HepG2 (cell line): ENCODE results near the gene ETV6. TPM values are rescaled to one million over a fixed set of nuclear protein-coding genes. Genes with fewer than 3 reads are reported as not detected.

Experiments used
- ATAC-seq: fragments of 200-7000 bp; cut with Tn5 transposase; 3 replicates; pipeline ENCODE4 v1.9.1; 2020; ENCODE audit warnings: mild to moderate bottlenecking, moderate library complexity
- BruUV-seq: library from RNA; stranded (reverse); fragments of 400-500 nt; replicated peaks from 2 replicates; lab custom pipeline; 2021; lab: Mats Ljungman, UMichigan
- CTCF ChIA-PET: fragments of 300-600 bp; formaldehyde crosslinking; extraction: SDS; loops from one replicate; lab custom pipeline; 2021; ENCODE audit warnings: low total read pairs, inconsistent platforms, low intra/inter-chr PET ratio; lab: Yijun Ruan, JAX
- POLR2A ChIA-PET: fragments of 350-600 bp; sonication (Branson Sonifier 250); formaldehyde crosslinking; loops from one replicate; lab custom pipeline; 2020; ENCODE audit warnings: antibody characterized with exemption, inconsistent platforms; lab: Yijun Ruan, JAX
- DNase-seq: peaks from one replicate; pipeline ENCODE4 v3.0.0-alpha.2; 2015; ENCODE audit warnings: low spot score
- FAIRE-seq: peaks from 3 replicates; lab custom pipeline; 2011; peaks lifted over from hg19 to GRCh38; lab: Jason Lieb, UNC
- H2AFZ ChIP-seq: one replicate; pipeline ENCODE4 v1.6.1; 2011; ENCODE audit warnings: low read length, inconsistent platforms
- H3K27ac ChIP-seq: fragments of 300-600 bp; 3 replicates; pipeline ENCODE4 v1.8.0; 2011; ENCODE audit warnings: mixed run types, mild to moderate bottlenecking, mixed read lengths, low read length, inconsistent platforms; ENCODE audit not compliant: insufficient read depth; ENCODE audit errors: extremely low read length
- H3K27me3 ChIP-seq, 2 experiments: fragments of 200-600 bp in 1 of 2; 2 replicates in 1 of 2; 3 replicates in 1 of 2; pipeline versions ENCODE4 v1.6.0 to v1.8.0; 2011; ENCODE audit warnings: low read length in 2 of 2, mild to moderate bottlenecking in 2 of 2, moderate library complexity in 2 of 2, inconsistent platforms in 1 of 2; ENCODE audit not compliant: insufficient read depth in 2 of 2, control insufficient read depth in 1 of 2
- H3K36me3 ChIP-seq, 2 experiments: fragments of 200-600 bp in 1 of 2; replicated peaks in 1 of 2; 2 replicates in 1 of 2; 3 replicates in 1 of 2; pipeline versions ENCODE4 v1.5.1 to v1.8.0; 2011; ENCODE audit warnings: low read length in 2 of 2, inconsistent platforms in 1 of 2; ENCODE audit not compliant: insufficient read depth in 2 of 2, control insufficient read depth in 1 of 2
- H3K4me1 ChIP-seq: 2 replicates; pipeline ENCODE4 v1.5.1; 2012; ENCODE audit warnings: low read length, inconsistent platforms; ENCODE audit not compliant: insufficient read depth
- H3K4me2 ChIP-seq: 2 replicates; pipeline ENCODE4 v1.6.0; 2011; ENCODE audit warnings: low read depth, low read length, inconsistent platforms
- H3K4me3 ChIP-seq, 3 experiments: fragments of 200-600 bp in 1 of 3; sonication (generic), shearing (Covaris generic) in 1 of 3; replicated peaks in 1 of 3; 2 replicates each; pipeline ENCODE4 v1.5.1; 2011 to 2016; ENCODE audit warnings: low read length in 3 of 3, inconsistent platforms in 2 of 3, low read depth in 2 of 3, mild to moderate bottlenecking in 2 of 3, control low read depth in 1 of 3, mixed read lengths in 1 of 3; ENCODE audit not compliant: insufficient read depth in 1 of 3
- H3K79me2 ChIP-seq: one replicate; pipeline ENCODE4 v1.6.1; 2011; ENCODE audit warnings: low read length, inconsistent platforms; ENCODE audit not compliant: insufficient read depth
- H3K9ac ChIP-seq: 2 replicates; pipeline ENCODE4 v1.6.0; 2011; ENCODE audit warnings: mild to moderate bottlenecking, low read depth, low read length, inconsistent platforms; ENCODE audit not compliant: insufficient read depth
- H3K9me3 ChIP-seq: 2 replicates; pipeline ENCODE4 v1.5.1; 2012; ENCODE audit warnings: mild to moderate bottlenecking, low read length
- H4K20me1 ChIP-seq: 2 replicates; pipeline ENCODE4 v1.6.0; 2011; ENCODE audit warnings: inconsistent platforms, mild to moderate bottlenecking, low read length, moderate library complexity; ENCODE audit not compliant: insufficient read depth
- EEA1 ChIP-seq: sonication (generic); formaldehyde crosslinking; IDR thresholded peaks from 2 replicates; pipeline ENCODE4 v1.5.1; 2020; ENCODE audit warnings: mild to moderate bottlenecking, missing genetic modification reagents, borderline replicate concordance
- PAF1 ChIP-seq: IDR thresholded peaks from 2 replicates; pipeline ENCODE4 v1.6.1; 2016; ENCODE audit warnings: missing genetic modification reagents, missing compliant biosample characterization
- PHF5A ChIP-seq: IDR thresholded peaks from one replicate; pipeline ENCODE4 v1.6.1; 2018; ENCODE audit warnings: low read depth, missing genetic modification reagents; ENCODE audit not compliant: unreplicated experiment
- SIX4 ChIP-seq: sonication (generic); formaldehyde crosslinking; IDR thresholded peaks from 2 replicates; pipeline ENCODE4 v1.4.0; 2020; ENCODE audit warnings: missing genetic modification reagents
- ZKSCAN5 ChIP-seq: sonication (generic); formaldehyde crosslinking; IDR thresholded peaks from 2 replicates; pipeline ENCODE4 v1.5.1; 2020; ENCODE audit warnings: mild to moderate bottlenecking, missing genetic modification reagents
- ZKSCAN8 ChIP-seq: IDR thresholded peaks from 2 replicates; pipeline ENCODE4 v1.6.1; 2016; ENCODE audit warnings: borderline replicate concordance, missing genetic modification reagents, missing compliant biosample characterization
- ZNF383 ChIP-seq: sonication (generic); formaldehyde crosslinking; IDR thresholded peaks from 2 replicates; pipeline ENCODE4 v1.4.0; 2020; ENCODE audit warnings: missing genetic modification reagents, mild to moderate bottlenecking, borderline replicate concordance
- ZNF614 ChIP-seq: IDR thresholded peaks from 2 replicates; pipeline ENCODE4 v1.6.1; 2018; ENCODE audit warnings: missing biosample characterization, missing genetic modification reagents, inconsistent platforms, borderline replicate concordance
- WGBS: methylation state at CpG from one replicate; pipeline ENCODE4 v1.1.6; 2017; ENCODE audit warnings: low lambda C conversion rate; 5-methylcytosine and 5-hydroxymethylcytosine counted together
- in situ Hi-C: cut with HindIII; loops from 2 replicates; pipeline ENCODE4 v1.10.0; 2017; ENCODE audit warnings: low pct_unique_long_range_greater_than_20kb; ENCODE audit not compliant: extremely low pct_ligation_motif_present
- intact Hi-C: fragments of 100-400 bp; cut with micrococcal nuclease; formaldehyde crosslinking; loops from one replicate; pipeline ENCODE4 v1.10.0; 2022; ENCODE audit not compliant: unreplicated experiment
- polyA plus RNA-seq, 8 experiments: library from polyadenylated mRNA; depleted of rRNA in 3 of 8; stranded (reverse) in 7 of 8; unstranded in 1 of 8; fragments of >200 nt; fragmentation: Illumina TruSeq in 4 of 8; extraction: Trizol in 4 of 8; gene quantifications; 2 replicates each; pipeline versions ENCODE4 v1.2.1 to v1.2.3, GENCODE V29; 2011 to 2016; ENCODE audit warnings: low read depth in 4 of 8, missing spikeins in 1 of 8, mixed read lengths in 1 of 8; ENCODE audit not compliant: insufficient read depth in 1 of 8
- total RNA-seq, 5 experiments: library from RNA; depleted of rRNA; stranded (reverse); fragments of >200 nt; fragmentation: Illumina TruSeq; extraction: Trizol; gene quantifications; 2 replicates each; pipeline ENCODE4 v1.2.3, GENCODE V29; 2016; ENCODE audit warnings: low read depth in 1 of 5
- TF ChIP-seq, protein P1 (sequence below): sonication (generic); formaldehyde crosslinking; IDR thresholded peaks from 2 replicates; pipeline ENCODE4 v1.8.0; 2022; ENCODE audit warnings: mild to moderate bottlenecking, missing genetic modification reagents
- TF ChIP-seq, protein P2 (sequence below): sonication (generic); formaldehyde crosslinking; IDR thresholded peaks from 2 replicates; pipeline ENCODE4 v1.8.0; 2022; ENCODE audit warnings: missing genetic modification reagents, low read depth, mild to moderate bottlenecking, borderline replicate concordance
- TF ChIP-seq, protein P3 (sequence below): sonication (generic); formaldehyde crosslinking; IDR thresholded peaks from 2 replicates; pipeline ENCODE4 v1.9.0; 2022; ENCODE audit warnings: missing genetic modification reagents, mild to moderate bottlenecking, borderline replicate concordance
- TF ChIP-seq, protein P4 (sequence below), 2 experiments: IDR thresholded peaks; 2 replicates each; pipeline ENCODE4 v1.6.1; 2011 to 2012; ENCODE audit warnings: low read length in 2 of 2, borderline replicate concordance in 1 of 2, low read depth in 1 of 2, mild to moderate bottlenecking in 1 of 2, moderate library complexity in 1 of 2

The ETV6 gene
- total and polyA plus RNA-seq, 2 of the 13 experiments (the other 11 are each of a cell fraction or from before 2014, with no cell fraction given), result 2.2 to 3.0 TPM

DNA sequence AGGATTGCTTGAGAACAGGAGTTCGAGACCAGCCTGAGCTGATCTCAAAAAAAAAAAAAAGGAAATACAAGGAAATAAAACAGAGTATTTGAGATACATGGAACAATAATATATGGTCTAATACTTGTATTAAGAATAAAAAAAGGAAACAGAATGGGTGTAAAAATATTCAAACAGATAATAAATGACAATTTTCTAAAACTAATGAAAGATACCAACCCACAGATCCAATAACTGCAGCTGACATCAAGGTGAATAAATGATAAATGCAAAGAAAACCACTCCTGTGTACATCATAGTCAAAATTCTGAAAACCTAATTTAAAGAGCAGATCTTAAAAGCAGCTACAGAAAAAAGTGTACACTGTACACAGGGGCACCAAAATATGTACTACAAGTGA, 4.1 kb upstream of the ETV6 start (continued):
- TF ChIP-seq, protein P1, sequence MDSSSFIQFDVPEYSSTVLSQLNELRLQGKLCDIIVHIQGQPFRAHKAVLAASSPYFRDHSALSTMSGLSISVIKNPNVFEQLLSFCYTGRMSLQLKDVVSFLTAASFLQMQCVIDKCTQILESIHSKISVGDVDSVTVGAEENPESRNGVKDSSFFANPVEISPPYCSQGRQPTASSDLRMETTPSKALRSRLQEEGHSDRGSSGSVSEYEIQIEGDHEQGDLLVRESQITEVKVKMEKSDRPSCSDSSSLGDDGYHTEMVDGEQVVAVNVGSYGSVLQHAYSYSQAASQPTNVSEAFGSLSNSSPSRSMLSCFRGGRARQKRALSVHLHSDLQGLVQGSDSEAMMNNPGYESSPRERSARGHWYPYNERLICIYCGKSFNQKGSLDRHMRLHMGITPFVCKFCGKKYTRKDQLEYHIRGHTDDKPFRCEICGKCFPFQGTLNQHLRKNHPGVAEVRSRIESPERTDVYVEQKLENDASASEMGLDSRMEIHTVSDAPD (CRISPR knock-in tag), result no peak

DNA sequence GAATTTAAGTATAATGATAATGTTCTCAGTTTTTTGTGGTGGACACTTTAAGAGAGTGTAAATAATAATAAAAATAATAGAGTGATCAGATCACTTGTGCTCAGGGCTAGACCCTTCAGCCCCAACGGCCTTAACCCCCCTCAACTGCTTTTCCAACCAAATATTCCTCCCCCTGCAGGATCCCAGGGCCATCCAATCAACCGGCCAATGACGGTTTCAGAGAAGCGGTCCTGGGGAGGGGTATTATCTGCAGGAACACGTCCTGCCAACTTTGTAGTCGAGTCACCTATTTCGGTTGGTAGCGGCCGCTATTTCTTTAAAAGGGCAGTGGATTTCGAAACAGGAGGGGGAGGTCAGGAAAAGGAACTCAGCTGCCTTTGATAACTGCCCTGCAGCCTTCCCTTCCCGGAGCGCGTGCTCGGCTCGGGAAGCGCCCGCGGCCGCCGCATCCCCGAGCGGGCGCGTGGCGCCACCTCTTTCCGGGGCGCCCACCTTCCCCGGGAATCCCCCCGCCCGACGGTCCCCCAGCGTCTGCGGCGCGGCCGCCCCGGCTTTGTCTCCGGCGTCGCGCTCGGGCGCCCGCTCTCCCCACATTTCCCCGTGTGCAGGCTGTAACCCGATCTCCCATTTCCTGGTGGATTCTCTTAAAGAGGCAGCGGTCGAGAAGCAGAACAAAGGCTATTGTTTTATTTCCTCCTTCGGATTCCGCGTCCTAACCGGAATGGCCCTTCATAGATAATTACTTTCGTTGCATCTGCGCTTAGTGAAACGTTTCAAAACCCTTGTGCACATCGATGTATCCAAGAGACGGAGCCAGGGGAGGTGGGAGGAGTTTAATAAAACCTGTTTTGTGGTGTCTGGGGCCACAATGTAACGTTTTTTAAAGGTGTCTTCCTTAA, 711 bp upstream of the ETV6 start:
- peaks cover 31% of the 10 kb centered on the region for H3K4me1 ChIP-seq
- no peaks in the 10 kb centered on the region for H3K36me3 ChIP-seq
- DNase-seq, result peak; percentile 81
- in situ Hi-C loops, result no loop called here
- peaks cover 15% of the 10 kb centered on the region for H3K79me2 ChIP-seq
- peak overlapping the region; percentile 80 to 92 (median 84) for H3K4me3 ChIP-seq
- peak overlapping the region; percentile 95 for H3K9ac ChIP-seq
- intact Hi-C loops, result no loop called here
- ChIA-PET POLR2A (interaction anchor here (1.0 kb wide), 2 partner anchors 58 to 78 kb away, joined by 3 read pairs; no protein-coding TSS in a partner anchor), CTCF (no interaction called here)
- H3K4me2 ChIP-seq, result peak overlapping the region; percentile 79
- TSS peak; percentile 79 for BruUV-seq
- H2AFZ ChIP-seq, result peak overlapping the region; percentile 80
- no peaks in the 10 kb centered on the region for H3K9me3 ChIP-seq
- peak overlapping the region; percentile 88 for H3K27ac ChIP-seq
- no peaks in the 10 kb centered on the region; a peak in 1 of 5 replicates for H3K27me3 ChIP-seq
- peak; percentile 83 for ATAC-seq
- H4K20me1 ChIP-seq, result no peaks in the 10 kb centered on the region
- under 1% methylated on average over 21 of the region's 58 CpGs for WGBS
- FAIRE-seq, result no peak
- 0 out of 2 replicates have a peak, but pooled peaks have one; percentile 5 for TF ChIP-seq ZKSCAN8 (CRISPR knock-in tag)
- TF ChIP-seq PHF5A, result no peak
- TF ChIP-seq ZNF383 (CRISPR knock-in tag), result no peak
- peak; percentile 28; the same call in 1 of the 2 replicates for TF ChIP-seq ZNF614 (CRISPR knock-in tag)
- TF ChIP-seq ZKSCAN5, result no peak
- 0 out of 2 replicates have a peak, but pooled peaks have one; percentile 39 for TF ChIP-seq EEA1 (CRISPR knock-in tag)
- TF ChIP-seq, protein P2, sequence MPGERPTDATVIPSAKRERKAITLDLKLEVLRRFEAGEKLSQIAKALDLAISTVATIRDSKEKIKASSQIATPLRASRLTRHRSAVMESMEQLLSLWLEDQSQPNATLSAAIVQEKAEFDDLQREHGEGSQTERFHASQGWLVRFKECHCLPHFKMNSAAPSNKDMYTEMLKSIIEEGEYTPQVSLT (CRISPR knock-in tag), result no peak
- TF ChIP-seq PAF1 (CRISPR knock-in tag), result no peak
- peak; percentile 98 for TF ChIP-seq SIX4 (CRISPR knock-in tag)
- TF ChIP-seq, protein P3, sequence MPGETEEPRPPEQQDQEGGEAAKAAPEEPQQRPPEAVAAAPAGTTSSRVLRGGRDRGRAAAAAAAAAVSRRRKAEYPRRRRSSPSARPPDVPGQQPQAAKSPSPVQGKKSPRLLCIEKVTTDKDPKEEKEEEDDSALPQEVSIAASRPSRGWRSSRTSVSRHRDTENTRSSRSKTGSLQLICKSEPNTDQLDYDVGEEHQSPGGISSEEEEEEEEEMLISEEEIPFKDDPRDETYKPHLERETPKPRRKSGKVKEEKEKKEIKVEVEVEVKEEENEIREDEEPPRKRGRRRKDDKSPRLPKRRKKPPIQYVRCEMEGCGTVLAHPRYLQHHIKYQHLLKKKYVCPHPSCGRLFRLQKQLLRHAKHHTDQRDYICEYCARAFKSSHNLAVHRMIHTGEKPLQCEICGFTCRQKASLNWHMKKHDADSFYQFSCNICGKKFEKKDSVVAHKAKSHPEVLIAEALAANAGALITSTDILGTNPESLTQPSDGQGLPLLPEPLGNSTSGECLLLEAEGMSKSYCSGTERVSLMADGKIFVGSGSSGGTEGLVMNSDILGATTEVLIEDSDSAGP (CRISPR knock-in tag), result peak; percentile 99
- TF ChIP-seq, protein P4, sequence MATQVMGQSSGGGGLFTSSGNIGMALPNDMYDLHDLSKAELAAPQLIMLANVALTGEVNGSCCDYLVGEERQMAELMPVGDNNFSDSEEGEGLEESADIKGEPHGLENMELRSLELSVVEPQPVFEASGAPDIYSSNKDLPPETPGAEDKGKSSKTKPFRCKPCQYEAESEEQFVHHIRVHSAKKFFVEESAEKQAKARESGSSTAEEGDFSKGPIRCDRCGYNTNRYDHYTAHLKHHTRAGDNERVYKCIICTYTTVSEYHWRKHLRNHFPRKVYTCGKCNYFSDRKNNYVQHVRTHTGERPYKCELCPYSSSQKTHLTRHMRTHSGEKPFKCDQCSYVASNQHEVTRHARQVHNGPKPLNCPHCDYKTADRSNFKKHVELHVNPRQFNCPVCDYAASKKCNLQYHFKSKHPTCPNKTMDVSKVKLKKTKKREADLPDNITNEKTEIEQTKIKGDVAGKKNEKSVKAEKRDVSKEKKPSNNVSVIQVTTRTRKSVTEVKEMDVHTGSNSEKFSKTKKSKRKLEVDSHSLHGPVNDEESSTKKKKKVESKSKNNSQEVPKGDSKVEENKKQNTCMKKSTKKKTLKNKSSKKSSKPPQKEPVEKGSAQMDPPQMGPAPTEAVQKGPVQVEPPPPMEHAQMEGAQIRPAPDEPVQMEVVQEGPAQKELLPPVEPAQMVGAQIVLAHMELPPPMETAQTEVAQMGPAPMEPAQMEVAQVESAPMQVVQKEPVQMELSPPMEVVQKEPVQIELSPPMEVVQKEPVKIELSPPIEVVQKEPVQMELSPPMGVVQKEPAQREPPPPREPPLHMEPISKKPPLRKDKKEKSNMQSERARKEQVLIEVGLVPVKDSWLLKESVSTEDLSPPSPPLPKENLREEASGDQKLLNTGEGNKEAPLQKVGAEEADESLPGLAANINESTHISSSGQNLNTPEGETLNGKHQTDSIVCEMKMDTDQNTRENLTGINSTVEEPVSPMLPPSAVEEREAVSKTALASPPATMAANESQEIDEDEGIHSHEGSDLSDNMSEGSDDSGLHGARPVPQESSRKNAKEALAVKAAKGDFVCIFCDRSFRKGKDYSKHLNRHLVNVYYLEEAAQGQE (IDR thresholded peaks at IDR 0.05; ENCODE audit: borderline replicate concordance in 1 of 2, low read depth in 1 of 2, low read length in 2 of 2), result no peak
